HepG2 (cell line): ENCODE measurements around the gene ABCC10. TPM values are rescaled to one million over a fixed set of nuclear protein-coding genes. Genes with fewer than 3 reads are reported as not detected.

ENCODE experiments used
- EZH2 ChIP-seq: conservative IDR thresholded peaks from 2 replicates; pipeline ENCODE4 v1.6.1; 2012; ENCODE audit warnings: mild to moderate bottlenecking, low read depth, low read length, moderate library complexity
- FOXC1 ChIP-seq: sonication (generic); formaldehyde crosslinking; IDR thresholded peaks from 2 replicates; pipeline ENCODE4 v1.8.0; 2022; ENCODE audit warnings: mild to moderate bottlenecking, missing genetic modification reagents, borderline replicate concordance
- FOXM1 ChIP-seq: sonication (generic); formaldehyde crosslinking; IDR thresholded peaks from 2 replicates; pipeline ENCODE4 v1.5.0; 2020; ENCODE audit warnings: missing genetic modification reagents
- GMEB2 ChIP-seq: IDR thresholded peaks from 2 replicates; pipeline ENCODE4 v1.6.1; 2016; ENCODE audit warnings: missing biosample characterization, missing genetic modification reagents, low read depth
- HDAC1 ChIP-seq: sonication (generic); formaldehyde crosslinking; IDR thresholded peaks from 2 replicates; pipeline ENCODE4 v1.5.1; 2020; ENCODE audit warnings: mild to moderate bottlenecking, missing genetic modification reagents
- HNRNPL ChIP-seq: fragments of 200-400 bp; formaldehyde crosslinking; IDR thresholded peaks from 2 replicates; pipeline ENCODE4 v1.6.1; 2017; ENCODE audit warnings: mild to moderate bottlenecking, low read depth, low read length
- KDM2A ChIP-seq: sonication (generic); formaldehyde crosslinking; IDR thresholded peaks from 2 replicates; pipeline ENCODE4 v1.4.0; 2020; ENCODE audit warnings: low read depth, missing genetic modification reagents, borderline replicate concordance
- PTBP1 ChIP-seq: fragments of 200-400 bp; formaldehyde crosslinking; IDR thresholded peaks from 2 replicates; pipeline ENCODE4 v1.6.1; 2018; ENCODE audit warnings: low read length, low read depth; ENCODE audit not compliant: poor library complexity, severe bottlenecking
- RCOR2 ChIP-seq: IDR thresholded peaks from 2 replicates; pipeline ENCODE4 v1.6.1; 2016; ENCODE audit warnings: missing biosample characterization, missing genetic modification reagents
- ZBTB34 ChIP-seq: sonication (generic); formaldehyde crosslinking; IDR thresholded peaks from 2 replicates; pipeline ENCODE4 v1.8.0; 2022; ENCODE audit warnings: mild to moderate bottlenecking, missing genetic modification reagents
- ZNF292 ChIP-seq: sonication (generic); formaldehyde crosslinking; IDR thresholded peaks from 2 replicates; pipeline ENCODE4 v1.8.1; 2022; ENCODE audit warnings: mild to moderate bottlenecking, low read depth, missing genetic modification reagents, borderline replicate concordance
- ZNF331 ChIP-seq: sonication (generic); formaldehyde crosslinking; IDR thresholded peaks from 2 replicates; pipeline ENCODE4 v1.4.0; 2020; ENCODE audit warnings: missing genetic modification reagents
- ZNF558 ChIP-seq: sonication (generic); formaldehyde crosslinking; IDR thresholded peaks from 2 replicates; pipeline ENCODE4 v1.9.0; 2022; ENCODE audit warnings: mild to moderate bottlenecking, missing genetic modification reagents, borderline replicate concordance
- ZNF605 ChIP-seq: sonication (generic); formaldehyde crosslinking; IDR thresholded peaks from 2 replicates; pipeline ENCODE4 v1.8.0; 2022; ENCODE audit warnings: mild to moderate bottlenecking, missing genetic modification reagents
- ZNF644 ChIP-seq: IDR thresholded peaks from 2 replicates; pipeline ENCODE4 v1.6.1; 2016; ENCODE audit warnings: low read depth
- ZSCAN31 ChIP-seq: sonication (generic); formaldehyde crosslinking; IDR thresholded peaks from 2 replicates; pipeline ENCODE4 v1.5.0; 2020; ENCODE audit warnings: low read depth, mild to moderate bottlenecking, missing genetic modification reagents
- polyA plus RNA-seq, 8 experiments: library from polyadenylated mRNA; depleted of rRNA in 3 of 8; stranded (reverse) in 7 of 8; unstranded in 1 of 8; fragments of >200 nt; fragmentation: Illumina TruSeq in 4 of 8; extraction: Trizol in 4 of 8; gene quantifications; 2 replicates each; pipeline versions ENCODE4 v1.2.1 to v1.2.3, GENCODE V29; 2011 to 2016; ENCODE audit warnings: low read depth in 4 of 8, missing spikeins in 1 of 8, mixed read lengths in 1 of 8; ENCODE audit not compliant: insufficient read depth in 1 of 8
- total RNA-seq, 5 experiments: library from RNA; depleted of rRNA; stranded (reverse); fragments of >200 nt; fragmentation: Illumina TruSeq; extraction: Trizol; gene quantifications; 2 replicates each; pipeline ENCODE4 v1.2.3, GENCODE V29; 2016; ENCODE audit warnings: low read depth in 1 of 5
- TF ChIP-seq, protein P1 (sequence below): sonication (generic); formaldehyde crosslinking; IDR thresholded peaks from 2 replicates; pipeline ENCODE4; 2020; ENCODE audit warnings: missing genetic modification reagents, mild to moderate bottlenecking, borderline replicate concordance
- TF ChIP-seq, protein P2 (sequence below): sonication (generic); formaldehyde crosslinking; conservative IDR thresholded peaks from 2 replicates; pipeline ENCODE4 v1.4.0; 2020; ENCODE audit warnings: missing genetic modification reagents
- TF ChIP-seq, protein P3 (sequence below): sonication (generic); formaldehyde crosslinking; IDR thresholded peaks from 2 replicates; pipeline ENCODE4 v1.9.0; 2021; ENCODE audit warnings: missing genetic modification reagents, borderline replicate concordance

The ABCC10 gene
- total and polyA plus RNA-seq, 2 of the 13 experiments (the other 11 are each of a cell fraction or from before 2014, with no cell fraction given), result 16.0 to 24.3 TPM

GRCh38 chr6:43454696-43455530 lies 27.6 kb downstream of the ABCC10 start (continued):
- TF ChIP-seq, protein P1, sequence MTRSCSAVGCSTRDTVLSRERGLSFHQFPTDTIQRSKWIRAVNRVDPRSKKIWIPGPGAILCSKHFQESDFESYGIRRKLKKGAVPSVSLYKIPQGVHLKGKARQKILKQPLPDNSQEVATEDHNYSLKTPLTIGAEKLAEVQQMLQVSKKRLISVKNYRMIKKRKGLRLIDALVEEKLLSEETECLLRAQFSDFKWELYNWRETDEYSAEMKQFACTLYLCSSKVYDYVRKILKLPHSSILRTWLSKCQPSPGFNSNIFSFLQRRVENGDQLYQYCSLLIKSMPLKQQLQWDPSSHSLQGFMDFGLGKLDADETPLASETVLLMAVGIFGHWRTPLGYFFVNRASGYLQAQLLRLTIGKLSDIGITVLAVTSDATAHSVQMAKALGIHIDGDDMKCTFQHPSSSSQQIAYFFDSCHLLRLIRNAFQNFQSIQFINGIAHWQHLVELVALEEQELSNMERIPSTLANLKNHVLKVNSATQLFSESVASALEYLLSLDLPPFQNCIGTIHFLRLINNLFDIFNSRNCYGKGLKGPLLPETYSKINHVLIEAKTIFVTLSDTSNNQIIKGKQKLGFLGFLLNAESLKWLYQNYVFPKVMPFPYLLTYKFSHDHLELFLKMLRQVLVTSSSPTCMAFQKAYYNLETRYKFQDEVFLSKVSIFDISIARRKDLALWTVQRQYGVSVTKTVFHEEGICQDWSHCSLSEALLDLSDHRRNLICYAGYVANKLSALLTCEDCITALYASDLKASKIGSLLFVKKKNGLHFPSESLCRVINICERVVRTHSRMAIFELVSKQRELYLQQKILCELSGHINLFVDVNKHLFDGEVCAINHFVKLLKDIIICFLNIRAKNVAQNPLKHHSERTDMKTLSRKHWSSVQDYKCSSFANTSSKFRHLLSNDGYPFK (CRISPR knock-in tag), result peak; percentile 69; the same call in 1 of the 2 replicates
- TF ChIP-seq ZNF558 (peak; percentile 72; the same call in 1 of the 2 replicates), ZSCAN31 (CRISPR knock-in tag) (peak; percentile 83; the same call in 1 of the 2 replicates), KDM2A (CRISPR knock-in tag) (peak; percentile 97), EZH2 (no peak), ZBTB34 (CRISPR knock-in tag) (no peak), FOXM1 (CRISPR knock-in tag) (no peak), RCOR2 (CRISPR knock-in tag) (no peak), ZNF292 (no peak), GMEB2 (CRISPR knock-in tag) (no peak), ZNF605 (CRISPR knock-in tag) (peak; percentile 84), FOXC1 (peak; percentile 94), PTBP1 (no peak), ZNF644 (CRISPR knock-in tag) (no peak), HDAC1 (CRISPR knock-in tag) (peak; percentile 79), HNRNPL (0 out of 2 replicates have a peak, but pooled peaks have one; percentile 32), ZNF331 (peak; percentile 69; the same call in 1 of the 2 replicates)
- TF ChIP-seq, protein P2, sequence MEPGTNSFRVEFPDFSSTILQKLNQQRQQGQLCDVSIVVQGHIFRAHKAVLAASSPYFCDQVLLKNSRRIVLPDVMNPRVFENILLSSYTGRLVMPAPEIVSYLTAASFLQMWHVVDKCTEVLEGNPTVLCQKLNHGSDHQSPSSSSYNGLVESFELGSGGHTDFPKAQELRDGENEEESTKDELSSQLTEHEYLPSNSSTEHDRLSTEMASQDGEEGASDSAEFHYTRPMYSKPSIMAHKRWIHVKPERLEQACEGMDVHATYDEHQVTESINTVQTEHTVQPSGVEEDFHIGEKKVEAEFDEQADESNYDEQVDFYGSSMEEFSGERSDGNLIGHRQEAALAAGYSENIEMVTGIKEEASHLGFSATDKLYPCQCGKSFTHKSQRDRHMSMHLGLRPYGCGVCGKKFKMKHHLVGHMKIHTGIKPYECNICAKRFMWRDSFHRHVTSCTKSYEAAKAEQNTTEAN, result no peak
- TF ChIP-seq, protein P3, sequence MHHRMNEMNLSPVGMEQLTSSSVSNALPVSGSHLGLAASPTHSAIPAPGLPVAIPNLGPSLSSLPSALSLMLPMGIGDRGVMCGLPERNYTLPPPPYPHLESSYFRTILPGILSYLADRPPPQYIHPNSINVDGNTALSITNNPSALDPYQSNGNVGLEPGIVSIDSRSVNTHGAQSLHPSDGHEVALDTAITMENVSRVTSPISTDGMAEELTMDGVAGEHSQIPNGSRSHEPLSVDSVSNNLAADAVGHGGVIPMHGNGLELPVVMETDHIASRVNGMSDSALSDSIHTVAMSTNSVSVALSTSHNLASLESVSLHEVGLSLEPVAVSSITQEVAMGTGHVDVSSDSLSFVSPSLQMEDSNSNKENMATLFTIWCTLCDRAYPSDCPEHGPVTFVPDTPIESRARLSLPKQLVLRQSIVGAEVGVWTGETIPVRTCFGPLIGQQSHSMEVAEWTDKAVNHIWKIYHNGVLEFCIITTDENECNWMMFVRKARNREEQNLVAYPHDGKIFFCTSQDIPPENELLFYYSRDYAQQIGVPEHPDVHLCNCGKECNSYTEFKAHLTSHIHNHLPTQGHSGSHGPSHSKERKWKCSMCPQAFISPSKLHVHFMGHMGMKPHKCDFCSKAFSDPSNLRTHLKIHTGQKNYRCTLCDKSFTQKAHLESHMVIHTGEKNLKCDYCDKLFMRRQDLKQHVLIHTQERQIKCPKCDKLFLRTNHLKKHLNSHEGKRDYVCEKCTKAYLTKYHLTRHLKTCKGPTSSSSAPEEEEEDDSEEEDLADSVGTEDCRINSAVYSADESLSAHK, result no peak
